HEK293 (cell line): ENCODE data around the gene PSMB11.
A peak's percentile ranks its signal among the peaks of the same experiment; 100 is the strongest.

ENCODE experiments used
- CTCF ChIA-PET: fragments of 350-600 bp; formaldehyde crosslinking; extraction: SDS; loops from one replicate; lab custom pipeline; 2021; ENCODE audit warnings: antibody characterized with exemption; lab: Yijun Ruan, JAX
- POLR2A ChIA-PET: fragments of 300-600 bp; formaldehyde crosslinking; extraction: SDS; loops from one replicate; lab custom pipeline; 2020; ENCODE audit warnings: antibody characterized with exemption, inconsistent platforms; lab: Yijun Ruan, JAX
- H3K27ac ChIP-seq: fragments of 200-500 bp; sonication (Bioruptor generic); 2 replicates; pipeline ENCODE4 v1.5.1; 2014; ENCODE audit warnings: low read depth, low read length, control low read depth, inconsistent platforms; ENCODE audit errors: extremely low read depth
- H3K36me3 ChIP-seq, 2 experiments: fragments of 200-500 bp in 1 of 2; sonication (Bioruptor generic) in 1 of 2; 1 replicate in 1 of 2; 2 replicates in 1 of 2; pipeline ENCODE4 v1.5.1; 2014 to 2017; ENCODE audit warnings: inconsistent platforms in 2 of 2, low read length in 2 of 2; ENCODE audit not compliant: control insufficient read depth in 2 of 2, insufficient read depth in 1 of 2
- H3K4me1 ChIP-seq: fragments of 200-500 bp; sonication (Bioruptor generic); 2 replicates; pipeline ENCODE4 v1.5.1; 2014; ENCODE audit warnings: mild to moderate bottlenecking, low read length, inconsistent platforms; ENCODE audit not compliant: control insufficient read depth, insufficient read depth
- H3K4me3 ChIP-seq: 2 replicates; pipeline ENCODE4 v1.5.1; 2011; ENCODE audit warnings: low read depth, mild to moderate bottlenecking, control low read depth, low read length, moderate library complexity
- H3K9me3 ChIP-seq: fragments of 200-500 bp; sonication (Bioruptor generic); 2 replicates; pipeline ENCODE4 v1.5.1; 2014; ENCODE audit warnings: low read depth, low read length, inconsistent platforms; ENCODE audit not compliant: control insufficient read depth, insufficient read depth
- CTCF ChIP-seq: fragments of 450-650 bp; formaldehyde crosslinking; IDR thresholded peaks from 2 replicates; pipeline ENCODE4 v1.5.1; 2016; ENCODE audit warnings: missing biosample characterization, missing genetic modification characterization
- EGR2 ChIP-seq: fragments of 450-650 bp; formaldehyde crosslinking; IDR thresholded peaks from 2 replicates; pipeline ENCODE4 v1.5.1; 2016; ENCODE audit warnings: low read depth, missing biosample characterization, missing genetic modification characterization
- GFI1B ChIP-seq: fragments of 450-650 bp; formaldehyde crosslinking; IDR thresholded peaks from 2 replicates; pipeline ENCODE4 v1.5.1; 2016; ENCODE audit warnings: missing biosample characterization, missing genetic modification characterization
- INSM2 ChIP-seq: fragments of 450-650 bp; formaldehyde crosslinking; IDR thresholded peaks from 2 replicates; pipeline ENCODE4 v1.5.1; 2016; ENCODE audit warnings: missing biosample characterization, missing genetic modification characterization
- KLF16 ChIP-seq: fragments of 450-650 bp; formaldehyde crosslinking; IDR thresholded peaks from 2 replicates; pipeline ENCODE4 v1.5.1; 2017; ENCODE audit warnings: missing biosample characterization, missing genetic modification characterization
- KLF17 ChIP-seq: fragments of 450-650 bp; formaldehyde crosslinking; IDR thresholded peaks from 2 replicates; pipeline ENCODE4 v1.5.1; 2016; ENCODE audit warnings: missing biosample characterization, missing genetic modification characterization
- KLF8 ChIP-seq: fragments of 450-650 bp; formaldehyde crosslinking; IDR thresholded peaks from 2 replicates; pipeline ENCODE4 v1.5.1; 2016; ENCODE audit warnings: missing biosample characterization, missing genetic modification characterization
- OSR2 ChIP-seq: fragments of 450-650 bp; formaldehyde crosslinking; IDR thresholded peaks from 2 replicates; pipeline ENCODE4 v1.5.1; 2016; ENCODE audit warnings: missing biosample characterization, missing genetic modification characterization
- SCRT2 ChIP-seq: fragments of 450-650 bp; formaldehyde crosslinking; IDR thresholded peaks from 2 replicates; pipeline ENCODE4 v1.5.1; 2016; ENCODE audit warnings: missing biosample characterization, missing genetic modification characterization
- SP7 ChIP-seq: fragments of 450-650 bp; formaldehyde crosslinking; IDR thresholded peaks from 2 replicates; pipeline ENCODE4 v1.5.1; 2016; ENCODE audit warnings: missing biosample characterization, missing genetic modification characterization
- WT1 ChIP-seq: fragments of 450-650 bp; formaldehyde crosslinking; IDR thresholded peaks from 2 replicates; pipeline ENCODE4 v1.5.1; 2016; ENCODE audit warnings: missing biosample characterization, missing genetic modification characterization
- ZBTB1 ChIP-seq: fragments of 450-650 bp; formaldehyde crosslinking; IDR thresholded peaks from 2 replicates; pipeline ENCODE4 v1.5.1; 2016; ENCODE audit warnings: missing biosample characterization, missing genetic modification characterization
- ZBTB21 ChIP-seq: fragments of 450-650 bp; formaldehyde crosslinking; IDR thresholded peaks from 2 replicates; pipeline ENCODE4 v1.5.1; 2017; ENCODE audit warnings: missing biosample characterization, missing genetic modification characterization
- ZBTB7A ChIP-seq: fragments of 450-650 bp; formaldehyde crosslinking; IDR thresholded peaks from 2 replicates; pipeline ENCODE4 v1.5.1; 2016; ENCODE audit warnings: low read depth, missing biosample characterization, missing genetic modification characterization
- ZBTB8A ChIP-seq: fragments of 450-650 bp; formaldehyde crosslinking; IDR thresholded peaks from 2 replicates; pipeline ENCODE4 v1.5.1; 2016; ENCODE audit warnings: missing biosample characterization, missing genetic modification characterization
- ZEB2 ChIP-seq: fragments of 450-650 bp; formaldehyde crosslinking; IDR thresholded peaks from 2 replicates; pipeline ENCODE4 v1.5.1; 2016; ENCODE audit warnings: missing biosample characterization, missing genetic modification characterization
- ZFP37 ChIP-seq: fragments of 450-650 bp; formaldehyde crosslinking; IDR thresholded peaks from 2 replicates; pipeline ENCODE4 v1.5.1; 2016; ENCODE audit warnings: missing biosample characterization, missing genetic modification characterization
- ZNF184 ChIP-seq: fragments of 450-650 bp; IDR thresholded peaks from 2 replicates; pipeline ENCODE4 v1.5.1; 2018; ENCODE audit warnings: missing biosample characterization, mild to moderate bottlenecking, missing genetic modification characterization
- ZNF335 ChIP-seq: fragments of 450-650 bp; formaldehyde crosslinking; conservative IDR thresholded peaks from 2 replicates; pipeline ENCODE4 v1.5.1; 2016; ENCODE audit warnings: missing biosample characterization, missing genetic modification characterization
- ZNF362 ChIP-seq: fragments of 450-650 bp; formaldehyde crosslinking; IDR thresholded peaks from 2 replicates; pipeline ENCODE4 v1.5.1; 2016; ENCODE audit warnings: missing biosample characterization, missing genetic modification characterization
- ZNF398 ChIP-seq: fragments of 450-650 bp; formaldehyde crosslinking; IDR thresholded peaks from 2 replicates; pipeline ENCODE4 v1.5.1; 2017; ENCODE audit warnings: missing biosample characterization, missing genetic modification characterization
- ZNF510 ChIP-seq: fragments of 450-650 bp; formaldehyde crosslinking; IDR thresholded peaks from 2 replicates; pipeline ENCODE4 v1.5.1; 2018; ENCODE audit warnings: mild to moderate bottlenecking, missing genetic modification characterization, missing biosample characterization; ENCODE audit not compliant: insufficient replicate concordance
- ZNF530 ChIP-seq: fragments of 450-650 bp; formaldehyde crosslinking; IDR thresholded peaks from 2 replicates; pipeline ENCODE4 v1.5.1; 2016; ENCODE audit warnings: low read depth, missing biosample characterization, missing genetic modification characterization
- ZNF544 ChIP-seq: fragments of 450-650 bp; formaldehyde crosslinking; IDR thresholded peaks from 2 replicates; pipeline ENCODE4 v1.5.0; 2017; ENCODE audit warnings: missing biosample characterization, missing genetic modification characterization
- ZNF555 ChIP-seq: fragments of 450-650 bp; formaldehyde crosslinking; conservative IDR thresholded peaks from 2 replicates; pipeline ENCODE4 v1.5.1; 2017; ENCODE audit warnings: missing biosample characterization, mild to moderate bottlenecking, missing genetic modification characterization, inconsistent platforms
- ZNF600 ChIP-seq: fragments of 450-650 bp; formaldehyde crosslinking; IDR thresholded peaks from 2 replicates; pipeline ENCODE4 v1.5.1; 2016; ENCODE audit warnings: missing biosample characterization, missing genetic modification characterization
- ZNF623 ChIP-seq: fragments of 450-650 bp; formaldehyde crosslinking; IDR thresholded peaks from 2 replicates; pipeline ENCODE4 v1.5.1; 2016; ENCODE audit warnings: missing biosample characterization, missing genetic modification characterization
- ZNF626 ChIP-seq: fragments of 450-650 bp; sonication (Bioruptor Pico); formaldehyde crosslinking; IDR thresholded peaks from 2 replicates; pipeline ENCODE4 v1.5.1; 2018; ENCODE audit warnings: missing biosample characterization, missing genetic modification characterization, inconsistent platforms
- ZNF654 ChIP-seq: fragments of 450-650 bp; formaldehyde crosslinking; IDR thresholded peaks from 2 replicates; pipeline ENCODE4 v1.5.1; 2016; ENCODE audit warnings: low read depth, missing biosample characterization, missing genetic modification characterization
- ZNF768 ChIP-seq: fragments of 450-650 bp; formaldehyde crosslinking; IDR thresholded peaks from 2 replicates; pipeline ENCODE4 v1.5.1; 2018; ENCODE audit warnings: missing biosample characterization, mild to moderate bottlenecking, missing genetic modification characterization
- ZSCAN30 ChIP-seq: fragments of 450-650 bp; IDR thresholded peaks from 2 replicates; pipeline ENCODE4 v1.5.1; 2018; ENCODE audit warnings: missing biosample characterization, mild to moderate bottlenecking, missing genetic modification characterization, moderate library complexity

Gene PSMB11

GRCh38 chr14:23056145-23056955, 14.3 kb downstream of the PSMB11 start:
- Histone ChIP-seq H3K9me3 (no peaks in the 10 kb centered on the region), H3K36me3 (peaks cover 21 to 63% of the 10 kb centered on the region in 2 experiments), H3K4me1 (peaks cover 4% of the 10 kb centered on the region; the same call in 1 of the 2 replicates), H3K4me3 (peak overlapping the region; percentile 65), H3K27ac (peak overlapping the region; percentile 73; the same call in 1 of the 2 replicates)
- POLR2A ChIA-PET = interaction anchor here (0.7 to 2.1 kb wide), 9 partner anchors 13 to 136 kb away, joined by 3 to 8 read pairs (median 4); partner anchors contain the start of genes ACIN1 and AJUBA
- CTCF ChIA-PET = interaction anchor here (0.5 to 16.2 kb wide), 16 partner anchors 10 to 167 kb away, joined by 3 to 469 read pairs (median 4); partner anchors contain the start of genes AJUBA and HAUS4
- TF ChIP-seq ZNF654 (tag by site-specific recombination) (peak; percentile 6; the same call in 1 of the 2 replicates), ZBTB1 (tag by site-specific recombination) (no peak), ZNF335 (tag by site-specific recombination) (peak; percentile 22; the same call in 1 of the 2 replicates), ZFP37 (tag by site-specific recombination) (no peak), ZNF530 (no peak), KLF8 (tag by site-specific recombination) (no peak), KLF17 (tag by site-specific recombination) (peak; percentile 7; the same call in 1 of the 2 replicates), ZBTB7A (tag by site-specific recombination) (no peak), SCRT2 (tag by site-specific recombination) (no peak), ZNF768 (tag by site-specific recombination) (no peak), ZEB2 (tag by site-specific recombination) (peak; percentile 45), EGR2 (tag by site-specific recombination) (peak; percentile 51), ZNF600 (tag by site-specific recombination) (peak; percentile 61; the same call in 1 of the 2 replicates), ZBTB21 (tag by site-specific recombination) (no peak), WT1 (tag by site-specific recombination) (no peak), ZNF362 (tag by site-specific recombination) (no peak), KLF16 (tag by site-specific recombination) (peak; percentile 39; the same call in 1 of the 2 replicates), ZNF510 (tag by site-specific recombination) (no peak), ZNF184 (tag by site-specific recombination) (no peak), CTCF (tag by site-specific recombination) (peak; percentile 91), ZNF544 (tag by site-specific recombination) (no peak), OSR2 (tag by site-specific recombination) (no peak), INSM2 (tag by site-specific recombination) (no peak), GFI1B (tag by site-specific recombination) (no peak), ZNF555 (tag by site-specific recombination) (no peak), ZNF623 (tag by site-specific recombination) (no peak), ZNF626 (no peak), ZSCAN30 (tag by site-specific recombination) (no peak), ZBTB8A (peak; percentile 64; the same call in 1 of the 2 replicates), SP7 (tag by site-specific recombination) (peak; percentile 31), ZNF398 (tag by site-specific recombination) (peak; percentile 70)
